CD4-positive, alpha-beta T cell (primary cell): ENCODE measurements around the gene RCOR1. TPM values are rescaled to one million over a fixed set of nuclear protein-coding genes. Genes with fewer than 3 reads are reported as not detected.
A peak's percentile ranks its signal among the peaks of the same experiment; 100 is the strongest.

ENCODE experiments used
- ATAC-seq: fragments of 200-7000 bp; cut with Tn5 transposase; one replicate; pipeline ENCODE4 v1.10.0; 2022; ENCODE audit warnings: mild to moderate bottlenecking; ENCODE audit not compliant: poor library complexity
- CTCF ChIA-PET: fragments of 350-600 bp; sonication (Branson Sonifier 250); formaldehyde crosslinking; loops from one replicate; lab custom pipeline; 2021; ENCODE audit warnings: antibody characterized with exemption, inconsistent platforms; lab: Charles Lee
- POLR2A ChIA-PET: fragments of 350-600 bp; sonication (Branson Sonifier 250); formaldehyde crosslinking; loops from one replicate; lab custom pipeline; 2021; ENCODE audit warnings: antibody characterized with exemption, inconsistent platforms; lab: Charles Lee
- DNase-seq, 14 experiments: peaks; one replicate each; pipeline ENCODE4 v3.0.0-alpha.2; 2013 to 2020; ENCODE audit warnings: mixed read lengths in 2 of 14
- H3K27ac ChIP-seq, 2 donors: one replicate each; pipeline versions ENCODE4 v1.5.1 to v1.7.0; 2013; ENCODE audit warnings: low read length in 2 of 2, low read depth in 1 of 2, mild to moderate bottlenecking in 1 of 2
- H3K27me3 ChIP-seq, 2 experiments: 1 replicate in 1 of 2; 2 replicates in 1 of 2; pipeline versions ENCODE4 v1.6.1 to v1.7.0; 2013; ENCODE audit warnings: low read length in 2 of 2, control low read depth in 1 of 2, mild to moderate bottlenecking in 1 of 2, moderate library complexity in 1 of 2; ENCODE audit not compliant: insufficient read depth in 2 of 2, control insufficient read depth in 1 of 2
- H3K36me3 ChIP-seq: one replicate; pipeline ENCODE4 v1.6.1; 2013; ENCODE audit warnings: low read length, control low read depth; ENCODE audit not compliant: insufficient read depth
- H3K4me1 ChIP-seq: one replicate; pipeline ENCODE4 v1.6.1; 2013; ENCODE audit warnings: low read length, control low read depth; ENCODE audit not compliant: insufficient read depth
- H3K4me3 ChIP-seq: one replicate; pipeline ENCODE4 v1.5.1; 2013; ENCODE audit warnings: mild to moderate bottlenecking, low read length, moderate library complexity
- H3K9me3 ChIP-seq, 2 experiments: 1 replicate in 1 of 2; 2 replicates in 1 of 2; pipeline versions ENCODE4 v1.6.1 to v1.7.0; 2013; ENCODE audit warnings: low read length in 2 of 2, mild to moderate bottlenecking in 2 of 2, control low read depth in 1 of 2, moderate library complexity in 1 of 2; ENCODE audit not compliant: control insufficient read depth in 1 of 2, insufficient read depth in 1 of 2
- H3K27ac Mint-ChIP-seq: one replicate; pipeline ENCODE4 v1.8.0; 2020; ENCODE audit warnings: mixed read lengths
- H3K27me3 Mint-ChIP-seq: one replicate; pipeline ENCODE4 v1.8.0; 2021; ENCODE audit warnings: mixed read lengths
- H3K36me3 Mint-ChIP-seq: one replicate; pipeline ENCODE4 v1.8.0; 2021; ENCODE audit warnings: low read depth, mixed read lengths
- H3K4me1 Mint-ChIP-seq: one replicate; pipeline ENCODE4 v1.8.0; 2021; ENCODE audit warnings: low read depth, mixed read lengths
- H3K4me3 Mint-ChIP-seq: one replicate; pipeline ENCODE4 v1.8.0; 2020; ENCODE audit warnings: mild to moderate bottlenecking, mixed read lengths
- H3K9me3 Mint-ChIP-seq: one replicate; pipeline ENCODE4 v1.8.0; 2020; ENCODE audit warnings: mixed read lengths
- CTCF ChIP-seq: fragments of 200-600 bp; IDR thresholded peaks from one replicate; pipeline ENCODE4 v1.8.0; 2022; ENCODE audit warnings: antibody characterized with exemption, mild to moderate bottlenecking
- intact Hi-C, 2 experiments: fragments of 100-400 bp; cut with DNase I in 1 of 2; cut with micrococcal nuclease in 1 of 2; formaldehyde crosslinking; loops; one replicate each; pipeline versions ENCODE4 v1.15.1 to v1.9.0; 2023 to 2025; cut with DNase I, micrococcal nuclease
- total RNA-seq, 174 experiments: library from RNA in 2 of 174; stranded (reverse) in 2 of 174; gene quantifications; one replicate each; pipeline ENCODE4 v1.2.3 and lab custom pipeline; 2021 to 2026

Gene RCOR1
- total RNA-seq, 2 experiments from 2014 or later = 20.5 to 23.1 TPM

- Histone ChIP-seq H3K27ac (peak overlapping the region; percentile 84 to 92), H3K4me3 (peak overlapping the region; percentile 46), H3K36me3 (peaks cover 3% of the 10 kb centered on the region), H3K27me3 (no peaks in the 10 kb centered on the region), H3K4me1 (peaks cover 54% of the 10 kb centered on the region), H3K9me3 (no peaks in the 10 kb centered on the region)
- H3K4me3 Mint-ChIP-seq = peak overlapping the region; percentile 97
- H3K4me1 Mint-ChIP-seq = peaks cover 41% of the 10 kb centered on the region
- no peaks in the 10 kb centered on the region for H3K27me3 Mint-ChIP-seq
- H3K9me3 Mint-ChIP-seq = no peaks in the 10 kb centered on the region
- no peak for TF ChIP-seq CTCF
- intact Hi-C loops = loop anchor here (1.0 to 10.0 kb wide), 8 partner anchors 41 to 689 kb away; partner anchors contain the start of genes RCOR1 (in 2 of the 2), CDC42BPB (in 1 of the 2), EIF5 (in 1 of the 2) and HSP90AA1 (in 1 of the 2)
- peak overlapping the region; percentile 94 for H3K27ac Mint-ChIP-seq
- H3K36me3 Mint-ChIP-seq = peaks cover 9% of the 10 kb centered on the region
- ATAC-seq (no peak), DNase-seq (peak in 4 of 14 experiments; percentile 8 to 50 (median 40))
- POLR2A ChIA-PET = interaction anchor here (0.7 kb wide), 1 partner anchor 732 kb away, joined by 3 read pairs; no protein-coding TSS in a partner anchor
- CTCF ChIA-PET = no interaction called here
These were observed 183.7 kb downstream of the RCOR1 start for GRCh38 chr14:102775855-102776760.

GRCh38 chr14:102776761-102777710 is 184.6 kb downstream of the RCOR1 start, which contains the start of gene TRAF3:
TRAF3 (plus strand) TSS chr14:102777449; CDS start chr14:102870202, 92,753 bp downstream.
- Mint-ChIP-seq H3K36me3 (peaks cover 9% of the 10 kb centered on the region), H3K4me3 (peak within 1 kb of the TSS; percentile 97), H3K4me1 (peaks cover 44% of the 10 kb centered on the region), H3K27ac (peak within 1 kb of the TSS; percentile 94), H3K9me3 (no peaks in the 10 kb centered on the region), H3K27me3 (no peaks in the 10 kb centered on the region)
- Histone ChIP-seq H3K36me3 (peaks cover 3% of the 10 kb centered on the region), H3K4me3 (peak within 1 kb of the TSS; percentile 82), H3K4me1 (peaks cover 61% of the 10 kb centered on the region), H3K9me3 (no peaks in the 10 kb centered on the region), H3K27me3 (no peaks in the 10 kb centered on the region), H3K27ac (peak within 1 kb of the TSS; percentile 84 to 92)
- peak; percentile 76 to 97 (median 87) for DNase-seq
- POLR2A ChIA-PET = no interaction called here
- CTCF ChIA-PET = no interaction called here
- TF ChIP-seq CTCF = no peak
- intact Hi-C loops = loop anchor here (5.0 to 10.0 kb wide), 5 partner anchors 40 to 690 kb away; partner anchors contain the start of genes CDC42BPB (in 1 of the 2), EIF5 (in 1 of the 2), HSP90AA1 (in 1 of the 2) and RCOR1 (in 1 of the 2)
- ATAC-seq = peak; percentile 66
